ENCODE measurements around the gene TMEM176A.

TMEM176A gene

GRCh38 chr7:150800581-150801241 lies at the start of gene TMEM176A:
TMEM176A (plus strand) TSS chr7:150800769; CDS start chr7:150801551, 782 bp downstream.
- Histone ChIP-seq H3K4me2 (ENCODE audit: low read length) (peak within 1 kb of the TSS; percentile 47), H2AFZ (peak within 1 kb of the TSS; percentile 74), H3K9me3 (ENCODE audit: control insufficient read depth, low read length) (no peaks in the 10 kb centered on the region), H3K27me3 (ENCODE audit: control insufficient read depth, insufficient read depth, low read length) (no peaks in the 10 kb centered on the region), H3K79me2 (no peaks in the 10 kb centered on the region), H3K4me3 (ENCODE audit: low read depth, low read length) (peak within 1 kb of the TSS; percentile 12), H3K36me3 (ENCODE audit: control insufficient read depth, insufficient read depth, low read length) (no peaks in the 10 kb centered on the region), H3K9ac (no peak within 1 kb of the TSS), H3K4me1 (no peaks in the 10 kb centered on the region), H3K27ac (no peak within 1 kb of the TSS)
- TF ChIP-seq CTCF (IDR thresholded peaks at IDR 0.05) = no peak

- H3K27me3 ChIP-seq (ENCODE audit: control insufficient read depth, insufficient read depth, low read length) = no peaks in the 10 kb centered on the region
- no peak overlapping the region for H3K4me3 ChIP-seq (ENCODE audit: low read depth, low read length)
- H3K27ac ChIP-seq = no peak overlapping the region
- H3K36me3 ChIP-seq (ENCODE audit: control insufficient read depth, insufficient read depth, low read length) = no peaks in the 10 kb centered on the region
- TF ChIP-seq CTCF (IDR thresholded peaks at IDR 0.05) = no peak
- H2AFZ ChIP-seq = no peak overlapping the region
- H3K79me2 ChIP-seq = no peaks in the 10 kb centered on the region
- no peaks in the 10 kb centered on the region for H3K4me1 ChIP-seq
- H3K9me3 ChIP-seq (ENCODE audit: control insufficient read depth, low read length) = no peaks in the 10 kb centered on the region
- no peak overlapping the region for H3K9ac ChIP-seq
- H3K4me2 ChIP-seq (ENCODE audit: low read length) = no peak overlapping the region
Observed at GRCh38 chr7:150751702-150752101, 48.9 kb upstream of the TMEM176A start.

- H3K9ac ChIP-seq = no peak overlapping the region
- H3K36me3 ChIP-seq (ENCODE audit: control insufficient read depth, insufficient read depth, low read length) = no peaks in the 10 kb centered on the region
- no peaks in the 10 kb centered on the region for H3K4me1 ChIP-seq
- H3K9me3 ChIP-seq (ENCODE audit: control insufficient read depth, low read length) = no peaks in the 10 kb centered on the region
- no peak overlapping the region for H3K4me3 ChIP-seq (ENCODE audit: low read depth, low read length)
- no peaks in the 10 kb centered on the region for H3K27me3 ChIP-seq (ENCODE audit: control insufficient read depth, insufficient read depth, low read length)
- no peak overlapping the region for H2AFZ ChIP-seq
- no peak for TF ChIP-seq CTCF (IDR thresholded peaks at IDR 0.05)
- H3K79me2 ChIP-seq = no peaks in the 10 kb centered on the region
- no peak overlapping the region for H3K27ac ChIP-seq
- H3K4me2 ChIP-seq (ENCODE audit: low read length) = no peak overlapping the region
Observed at GRCh38 chr7:150753239-150753638, 47.3 kb upstream of the TMEM176A start.

- H3K4me3 ChIP-seq (ENCODE audit: low read depth, low read length) = no peak overlapping the region
- H2AFZ ChIP-seq = no peak overlapping the region
- H3K79me2 ChIP-seq = no peaks in the 10 kb centered on the region
- no peaks in the 10 kb centered on the region for H3K36me3 ChIP-seq (ENCODE audit: control insufficient read depth, insufficient read depth, low read length)
- H3K9me3 ChIP-seq (ENCODE audit: control insufficient read depth, low read length) = no peaks in the 10 kb centered on the region
- no peaks in the 10 kb centered on the region for H3K27me3 ChIP-seq (ENCODE audit: control insufficient read depth, insufficient read depth, low read length)
- peak; percentile 13 for TF ChIP-seq CTCF (IDR thresholded peaks at IDR 0.05)
- no peaks in the 10 kb centered on the region for H3K4me1 ChIP-seq
- no peak overlapping the region for H3K4me2 ChIP-seq (ENCODE audit: low read length)
- no peak overlapping the region for H3K27ac ChIP-seq
- H3K9ac ChIP-seq = no peak overlapping the region
Observed at GRCh38 chr7:150753826-150754603, 46.6 kb upstream of the TMEM176A start.
